PC-3 (cell line): ENCODE data around the gene TMEM45A. TPM values are rescaled to one million over a fixed set of nuclear protein-coding genes. Genes with fewer than 3 reads are reported as not detected.

Source experiments
- ATAC-seq: fragments of 200-7000 bp; cut with Tn5 transposase; 2 replicates; pipeline ENCODE4 v1.9.1; 2020; ENCODE audit warnings: mild to moderate bottlenecking, moderate library complexity
- BruUV-seq: library from RNA; stranded (reverse); fragments of 400-500 nt; replicated peaks from 2 replicates; lab custom pipeline; 2021; lab: Mats Ljungman, UMichigan
- CTCF ChIA-PET: fragments of 300-600 bp; sonication (Branson Sonifier 250); formaldehyde crosslinking; loops from one replicate; lab custom pipeline; 2022; ENCODE audit warnings: antibody characterized with exemption; lab: Charles Lee
- POLR2A ChIA-PET: fragments of 300-600 bp; sonication (Branson Sonifier 250); formaldehyde crosslinking; loops from one replicate; lab custom pipeline; 2022; ENCODE audit warnings: antibody characterized with exemption; ENCODE audit not compliant: unreplicated experiment; lab: Charles Lee
- DNase-seq: peaks from one replicate; pipeline ENCODE4 v3.0.0-alpha.2; 2015
- H2AFZ ChIP-seq: fragments of 300-600 bp; sonication (generic); 2 replicates; pipeline ENCODE4 v1.6.0; 2016; ENCODE audit warnings: antibody characterized with exemption, low read length
- H3F3A ChIP-seq: fragments of 300-600 bp; sonication (generic); one replicate; pipeline ENCODE4 v1.6.0; 2017; ENCODE audit warnings: antibody characterized with exemption, low read length, control low read depth, mild to moderate bottlenecking; ENCODE audit not compliant: unreplicated experiment
- H3K27ac ChIP-seq: fragments of 300-600 bp; sonication (generic); 2 replicates; pipeline ENCODE4 v1.5.1; 2016; ENCODE audit warnings: mild to moderate bottlenecking, low read length
- H3K27me3 ChIP-seq: fragments of 300-600 bp; sonication (generic); 2 replicates; pipeline ENCODE4 v1.6.1; 2016; ENCODE audit warnings: low read length, mixed read lengths
- H3K36me3 ChIP-seq: fragments of 300-600 bp; sonication (generic); 2 replicates; pipeline ENCODE4 v1.6.1; 2016; ENCODE audit warnings: low read depth, mixed run types, low read length, mixed read lengths
- H3K4me1 ChIP-seq: fragments of 300-600 bp; sonication (generic); 2 replicates; pipeline ENCODE4 v1.5.1; 2016; ENCODE audit warnings: low read length; ENCODE audit not compliant: insufficient read depth
- H3K4me2 ChIP-seq: fragments of 300-600 bp; sonication (generic); 2 replicates; pipeline ENCODE4 v1.6.0; 2016; ENCODE audit warnings: low read length
- H3K4me3 ChIP-seq: fragments of 300-600 bp; sonication (generic); 2 replicates; pipeline ENCODE4 v1.5.1; 2016; ENCODE audit warnings: mild to moderate bottlenecking, low read length, mixed read lengths
- H3K79me2 ChIP-seq: fragments of 300-600 bp; sonication (generic); 2 replicates; pipeline ENCODE4 v1.6.1; 2017; ENCODE audit warnings: low read length, mixed read lengths
- H3K9ac ChIP-seq: fragments of 300-600 bp; sonication (generic); 2 replicates; pipeline ENCODE4 v1.6.0; 2016; ENCODE audit warnings: mild to moderate bottlenecking, low read length
- H3K9me2 ChIP-seq: fragments of 300-600 bp; sonication (generic); replicated peaks from 2 replicates; pipeline ENCODE4 v1.6.1; 2016; ENCODE audit warnings: mixed run types, low read length, mixed read lengths
- H3K9me3 ChIP-seq: fragments of 300-600 bp; sonication (generic); 2 replicates; pipeline ENCODE4 v1.6.1; 2016; ENCODE audit warnings: low read length, mixed read lengths
- H4K20me1 ChIP-seq: fragments of 300-600 bp; sonication (generic); 2 replicates; pipeline ENCODE4 v1.6.1; 2016; ENCODE audit warnings: low read length, mixed read lengths
- CTCF ChIP-seq: fragments of 300-600 bp; sonication (generic); conservative IDR thresholded peaks from 2 replicates; pipeline ENCODE4 v1.5.1; 2017; ENCODE audit warnings: antibody characterized with exemption, low read depth, mild to moderate bottlenecking, low read length
- EZH2 ChIP-seq: fragments of 300-600 bp; sonication (generic); IDR thresholded peaks from one replicate; pipeline ENCODE4 v1.6.1; 2017; ENCODE audit warnings: antibody characterized with exemption, mild to moderate bottlenecking, low read length; ENCODE audit not compliant: unreplicated experiment
- EZH2phosphoT487 ChIP-seq: fragments of 300-600 bp; sonication (generic); IDR thresholded peaks from 2 replicates; pipeline ENCODE4 v1.6.1; 2018; ENCODE audit warnings: mild to moderate bottlenecking, antibody characterized with exemption, low read length, borderline replicate concordance
- intact Hi-C: fragments of 100-400 bp; cut with micrococcal nuclease; formaldehyde crosslinking; loops from 2 replicates; pipeline ENCODE4 v1.9.0; 2023
- total RNA-seq: library from RNA; depleted of rRNA; stranded (reverse); fragments of >200 nt; gene quantifications from 2 replicates; pipeline ENCODE4 v1.2.3, GENCODE V29; 2014

Gene TMEM45A
- total RNA-seq, 1 experiment from 2014 or later, result 7.6 TPM

GRCh38 chr3:100553618-100554372 is 61.4 kb downstream of the TMEM45A start:
- H3K9ac ChIP-seq, result no peak overlapping the region; the same call in 1 of the 2 replicates
- BruUV-seq, result no TSS peak
- ChIA-PET POLR2A (no interaction called here), CTCF (no interaction called here)
- peak overlapping the region; percentile 22; the same call in 1 of the 2 replicates for H3K4me2 ChIP-seq
- no peaks in the 10 kb centered on the region for H3K79me2 ChIP-seq
- H3K36me3 ChIP-seq, result no peaks in the 10 kb centered on the region
- DNase-seq (peak; percentile 68), ATAC-seq (peak; percentile 54)
- no peaks in the 10 kb centered on the region for H3F3A ChIP-seq
- intact Hi-C loops, result loop anchor here (2.0 kb wide), 1 partner anchor 61 kb away; the partner anchor contains the start of gene TMEM45A
- H3K27me3 ChIP-seq, result no peaks in the 10 kb centered on the region
- H3K27ac ChIP-seq, result peak overlapping the region; percentile 47
- H3K4me1 ChIP-seq, result peaks cover 45% of the 10 kb centered on the region
- no peaks in the 10 kb centered on the region for H4K20me1 ChIP-seq
- TF ChIP-seq EZH2, result no peak
- no peak for TF ChIP-seq CTCF
- TF ChIP-seq EZH2phosphoT487, result no peak
- H3K9me2 ChIP-seq, result no peaks in the 10 kb centered on the region
- peak overlapping the region; percentile 22 for H2AFZ ChIP-seq
- H3K9me3 ChIP-seq, result no peaks in the 10 kb centered on the region
- H3K4me3 ChIP-seq, result no peak overlapping the region

DNA sequence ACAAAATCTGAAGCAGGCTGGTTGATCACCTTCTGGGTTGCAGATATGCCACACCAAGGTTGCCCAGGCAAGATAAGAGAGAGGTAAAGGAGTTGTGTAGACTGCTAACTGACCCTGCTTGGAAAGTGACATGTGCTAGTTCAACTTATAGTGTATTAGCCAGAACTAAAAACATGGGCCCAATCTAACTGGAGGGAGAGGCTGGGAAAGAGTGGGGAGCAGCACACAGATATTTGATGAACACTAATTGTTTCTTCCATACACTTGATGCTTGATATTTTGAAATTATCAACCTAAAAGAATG is 61.9 kb downstream of the TMEM45A start:
- intact Hi-C loops, result loop anchor here (2.0 kb wide), 1 partner anchor 62 kb away; the partner anchor contains the start of gene TMEM45A
- Histone ChIP-seq H4K20me1 (no peaks in the 10 kb centered on the region), H3K4me1 (peaks cover 50% of the 10 kb centered on the region), H3K9ac (no peak overlapping the region; the same call in 1 of the 2 replicates), H3K27me3 (no peaks in the 10 kb centered on the region), H2AFZ (peak overlapping the region; percentile 22; the same call in 1 of the 2 replicates), H3K9me2 (no peaks in the 10 kb centered on the region), H3K4me3 (no peak overlapping the region), H3F3A (no peaks in the 10 kb centered on the region), H3K4me2 (peak overlapping the region; percentile 22; the same call in 1 of the 2 replicates), H3K79me2 (no peaks in the 10 kb centered on the region), H3K36me3 (no peaks in the 10 kb centered on the region), H3K27ac (peak overlapping the region; percentile 41), H3K9me3 (no peaks in the 10 kb centered on the region)
- ChIA-PET CTCF (no interaction called here), POLR2A (no interaction called here)
- DNase-seq (no peak), ATAC-seq (no peak)
- no peak for TF ChIP-seq CTCF
- BruUV-seq, result no TSS peak
